RWPE2 (cell line): ENCODE measurements around the gene SORCS2.
A peak's percentile ranks its signal among the peaks of the same experiment; 100 is the strongest.

Experiments
- ATAC-seq: fragments of 200-7000 bp; cut with Tn5 transposase; 3 replicates; pipeline ENCODE4 v1.9.1; 2021; ENCODE audit warnings: low read depth
- DNase-seq: peaks from one replicate; pipeline ENCODE4 v3.0.0-alpha.2; 2020; ENCODE audit warnings: low spot score
- H3K27ac ChIP-seq: fragments of 450-650 bp; 2 replicates; pipeline ENCODE4 v1.5.1; 2017; ENCODE audit warnings: mild to moderate bottlenecking; ENCODE audit not compliant: poor library complexity, severe bottlenecking
- H3K27me3 ChIP-seq: fragments of 250-450 bp; sonication (Bioruptor Pico); 2 replicates; pipeline ENCODE4 v1.5.1; 2021; ENCODE audit warnings: mild to moderate bottlenecking, moderate library complexity; ENCODE audit not compliant: insufficient read depth, poor library complexity, severe bottlenecking
- H3K36me3 ChIP-seq: fragments of 250-450 bp; sonication (Bioruptor Pico); 2 replicates; pipeline ENCODE4 v1.5.1; 2020; ENCODE audit warnings: low read depth, mild to moderate bottlenecking, moderate library complexity
- H3K4me1 ChIP-seq: fragments of 250-450 bp; sonication (Bioruptor Pico); 2 replicates; pipeline ENCODE4 v1.5.1; 2021; ENCODE audit warnings: mild to moderate bottlenecking, moderate library complexity; ENCODE audit not compliant: insufficient read depth, poor library complexity, severe bottlenecking
- H3K4me3 ChIP-seq: fragments of 250-450 bp; sonication (Bioruptor Pico); 2 replicates; pipeline ENCODE4 v1.5.1; 2021; ENCODE audit warnings: mild to moderate bottlenecking, moderate library complexity; ENCODE audit not compliant: severe bottlenecking
- H3K9me3 ChIP-seq: fragments of 250-450 bp; sonication (Bioruptor Pico); 2 replicates; pipeline ENCODE4 v1.5.1; 2021; ENCODE audit warnings: mild to moderate bottlenecking, moderate library complexity; ENCODE audit not compliant: severe bottlenecking
- TF ChIP-seq, protein P1 (sequence below): fragments of 450-650 bp; IDR thresholded peaks from one replicate; pipeline ENCODE4 v1.5.1; 2017; ENCODE audit warnings: mild to moderate bottlenecking, moderate library complexity; ENCODE audit not compliant: poor library complexity, severe bottlenecking

The SORCS2 gene

DNA sequence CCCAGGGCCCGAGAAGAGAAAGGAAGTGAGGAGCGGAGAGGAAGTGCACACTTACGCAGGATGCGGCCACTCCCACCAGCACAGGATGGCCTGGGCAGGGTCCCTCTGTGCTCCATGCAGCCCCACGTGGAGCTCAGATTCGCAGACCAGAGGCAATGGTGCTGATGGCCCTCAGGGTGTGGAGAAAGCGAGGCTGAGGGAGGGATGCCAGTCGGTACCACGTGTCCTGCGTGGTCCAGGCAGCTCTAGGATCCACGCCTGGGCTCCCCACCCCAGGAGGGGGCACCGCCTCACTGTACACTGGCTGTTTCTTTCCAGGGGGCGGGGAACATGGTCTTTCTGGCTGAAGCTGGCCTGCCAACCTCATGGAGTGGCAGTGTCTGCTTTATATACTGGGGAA is 505.5 kb downstream of the SORCS2 start:
- no peaks in the 10 kb centered on the region for H3K27me3 ChIP-seq

GRCh38 chr4:7698584-7698983 is 506.2 kb downstream of the SORCS2 start:
- Histone ChIP-seq H3K27me3 (no peaks in the 10 kb centered on the region), H3K9me3 (no peaks in the 10 kb centered on the region), H3K27ac (no peak overlapping the region), H3K36me3 (no peaks in the 10 kb centered on the region), H3K4me1 (peaks cover 6% of the 10 kb centered on the region), H3K4me3 (no peak overlapping the region)
- no peak for ATAC-seq
- DNase-seq: no peak
- TF ChIP-seq, protein P1, sequence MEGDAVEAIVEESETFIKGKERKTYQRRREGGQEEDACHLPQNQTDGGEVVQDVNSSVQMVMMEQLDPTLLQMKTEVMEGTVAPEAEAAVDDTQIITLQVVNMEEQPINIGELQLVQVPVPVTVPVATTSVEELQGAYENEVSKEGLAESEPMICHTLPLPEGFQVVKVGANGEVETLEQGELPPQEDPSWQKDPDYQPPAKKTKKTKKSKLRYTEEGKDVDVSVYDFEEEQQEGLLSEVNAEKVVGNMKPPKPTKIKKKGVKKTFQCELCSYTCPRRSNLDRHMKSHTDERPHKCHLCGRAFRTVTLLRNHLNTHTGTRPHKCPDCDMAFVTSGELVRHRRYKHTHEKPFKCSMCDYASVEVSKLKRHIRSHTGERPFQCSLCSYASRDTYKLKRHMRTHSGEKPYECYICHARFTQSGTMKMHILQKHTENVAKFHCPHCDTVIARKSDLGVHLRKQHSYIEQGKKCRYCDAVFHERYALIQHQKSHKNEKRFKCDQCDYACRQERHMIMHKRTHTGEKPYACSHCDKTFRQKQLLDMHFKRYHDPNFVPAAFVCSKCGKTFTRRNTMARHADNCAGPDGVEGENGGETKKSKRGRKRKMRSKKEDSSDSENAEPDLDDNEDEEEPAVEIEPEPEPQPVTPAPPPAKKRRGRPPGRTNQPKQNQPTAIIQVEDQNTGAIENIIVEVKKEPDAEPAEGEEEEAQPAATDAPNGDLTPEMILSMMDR: no peak

More for the DNA sequence above, 505.5 kb downstream of the SORCS2 start:
- no peak overlapping the region for H3K4me3 ChIP-seq
- H3K27ac ChIP-seq: no peak overlapping the region
- no peaks in the 10 kb centered on the region for H3K9me3 ChIP-seq
- DNase-seq: no peak
- no peak for ATAC-seq
- peaks cover 6% of the 10 kb centered on the region for H3K4me1 ChIP-seq
- TF ChIP-seq, protein P1: no peak
- no peaks in the 10 kb centered on the region for H3K36me3 ChIP-seq

- Histone ChIP-seq H3K9me3 (no peaks in the 10 kb centered on the region), H3K27ac (no peak overlapping the region), H3K27me3 (no peaks in the 10 kb centered on the region), H3K4me1 (peaks cover 6% of the 10 kb centered on the region), H3K36me3 (no peaks in the 10 kb centered on the region), H3K4me3 (no peak overlapping the region)
- TF ChIP-seq, protein P1: no peak
- peak; percentile 66; the same call in 2 of the 3 replicates for ATAC-seq
- DNase-seq: no peak
Measured at GRCh38 chr4:7699031-7699430, 506.7 kb downstream of the SORCS2 start.

DNA sequence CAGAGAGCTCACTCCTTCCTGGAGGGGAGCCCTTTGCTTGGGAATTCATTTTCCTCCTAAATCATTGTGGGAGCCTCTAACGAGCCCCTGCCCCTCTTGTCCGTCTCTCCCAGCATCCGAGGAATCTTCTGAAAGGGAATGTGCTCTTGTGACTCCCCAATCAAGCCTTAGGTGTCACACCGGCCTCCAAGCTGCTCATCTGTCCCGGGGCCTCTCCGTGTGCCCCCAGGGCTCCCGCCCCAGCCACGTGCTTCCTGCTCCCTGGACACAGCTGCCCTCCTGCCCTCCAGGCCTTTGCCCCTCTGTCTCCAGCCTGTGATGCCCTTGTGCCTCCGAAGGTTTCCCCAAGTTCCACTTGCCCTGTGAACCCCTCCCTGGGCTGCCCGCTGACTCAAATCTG is 507.5 kb downstream of the SORCS2 start:
- ATAC-seq (no peak), DNase-seq (no peak)
- H3K4me1 ChIP-seq: peaks cover 6% of the 10 kb centered on the region
- no peaks in the 10 kb centered on the region for H3K27me3 ChIP-seq
- no peaks in the 10 kb centered on the region for H3K9me3 ChIP-seq
- TF ChIP-seq, protein P1: no peak
- H3K36me3 ChIP-seq: no peaks in the 10 kb centered on the region
- no peak overlapping the region for H3K4me3 ChIP-seq
- no peak overlapping the region for H3K27ac ChIP-seq

GRCh38 chr4:7700665-7701064 is 508.3 kb downstream of the SORCS2 start:
- TF ChIP-seq, protein P1: no peak
- Histone ChIP-seq H3K27ac (no peak overlapping the region), H3K9me3 (no peaks in the 10 kb centered on the region), H3K4me3 (no peak overlapping the region), H3K36me3 (no peaks in the 10 kb centered on the region), H3K27me3 (no peaks in the 10 kb centered on the region), H3K4me1 (peaks cover 6% of the 10 kb centered on the region)
- DNase-seq (no peak), ATAC-seq (no peak)
